Measurements from ENCODE around the gene SLC2A1.

Gene SLC2A1

DNA sequence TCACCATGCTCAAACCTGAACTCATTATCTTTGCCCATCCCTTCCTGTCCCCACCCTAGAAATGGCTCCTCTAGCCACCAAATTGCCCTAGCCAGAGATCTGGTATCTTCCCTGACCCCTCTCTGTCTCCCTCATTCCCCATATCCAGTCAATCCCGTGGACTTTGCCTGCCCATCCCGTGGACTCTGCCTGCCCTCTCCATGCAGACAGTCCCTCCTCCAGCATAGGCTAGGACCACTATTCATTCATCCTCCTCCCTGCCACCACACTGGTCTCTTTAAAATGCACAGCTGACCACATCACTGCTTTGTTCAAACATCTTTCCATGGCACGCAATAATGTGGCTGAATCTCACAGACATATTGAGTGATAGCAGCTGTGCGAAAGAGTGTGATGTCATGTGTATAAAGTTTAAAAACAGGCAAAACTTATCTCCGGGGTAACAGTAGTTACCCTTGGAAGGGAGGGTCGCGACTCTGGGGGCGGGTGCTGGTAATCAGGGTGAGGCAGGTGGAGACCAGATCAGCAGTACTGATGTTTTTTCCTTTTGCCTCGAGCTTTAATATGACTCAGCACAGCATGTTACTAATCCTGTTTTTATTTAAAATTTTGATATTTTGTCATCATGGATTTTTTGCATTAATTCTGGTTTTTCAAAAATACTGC lies 4.8 kb upstream of the SLC2A1 start:
- DNase-seq (ENCODE audit: extremely low read depth, low read depth), result peak; percentile 56
- TF ChIP-seq, protein P1, sequence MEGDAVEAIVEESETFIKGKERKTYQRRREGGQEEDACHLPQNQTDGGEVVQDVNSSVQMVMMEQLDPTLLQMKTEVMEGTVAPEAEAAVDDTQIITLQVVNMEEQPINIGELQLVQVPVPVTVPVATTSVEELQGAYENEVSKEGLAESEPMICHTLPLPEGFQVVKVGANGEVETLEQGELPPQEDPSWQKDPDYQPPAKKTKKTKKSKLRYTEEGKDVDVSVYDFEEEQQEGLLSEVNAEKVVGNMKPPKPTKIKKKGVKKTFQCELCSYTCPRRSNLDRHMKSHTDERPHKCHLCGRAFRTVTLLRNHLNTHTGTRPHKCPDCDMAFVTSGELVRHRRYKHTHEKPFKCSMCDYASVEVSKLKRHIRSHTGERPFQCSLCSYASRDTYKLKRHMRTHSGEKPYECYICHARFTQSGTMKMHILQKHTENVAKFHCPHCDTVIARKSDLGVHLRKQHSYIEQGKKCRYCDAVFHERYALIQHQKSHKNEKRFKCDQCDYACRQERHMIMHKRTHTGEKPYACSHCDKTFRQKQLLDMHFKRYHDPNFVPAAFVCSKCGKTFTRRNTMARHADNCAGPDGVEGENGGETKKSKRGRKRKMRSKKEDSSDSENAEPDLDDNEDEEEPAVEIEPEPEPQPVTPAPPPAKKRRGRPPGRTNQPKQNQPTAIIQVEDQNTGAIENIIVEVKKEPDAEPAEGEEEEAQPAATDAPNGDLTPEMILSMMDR (IDR thresholded peaks at IDR 0.05; ENCODE audit: low read depth, low read length), result no peak

DNA sequence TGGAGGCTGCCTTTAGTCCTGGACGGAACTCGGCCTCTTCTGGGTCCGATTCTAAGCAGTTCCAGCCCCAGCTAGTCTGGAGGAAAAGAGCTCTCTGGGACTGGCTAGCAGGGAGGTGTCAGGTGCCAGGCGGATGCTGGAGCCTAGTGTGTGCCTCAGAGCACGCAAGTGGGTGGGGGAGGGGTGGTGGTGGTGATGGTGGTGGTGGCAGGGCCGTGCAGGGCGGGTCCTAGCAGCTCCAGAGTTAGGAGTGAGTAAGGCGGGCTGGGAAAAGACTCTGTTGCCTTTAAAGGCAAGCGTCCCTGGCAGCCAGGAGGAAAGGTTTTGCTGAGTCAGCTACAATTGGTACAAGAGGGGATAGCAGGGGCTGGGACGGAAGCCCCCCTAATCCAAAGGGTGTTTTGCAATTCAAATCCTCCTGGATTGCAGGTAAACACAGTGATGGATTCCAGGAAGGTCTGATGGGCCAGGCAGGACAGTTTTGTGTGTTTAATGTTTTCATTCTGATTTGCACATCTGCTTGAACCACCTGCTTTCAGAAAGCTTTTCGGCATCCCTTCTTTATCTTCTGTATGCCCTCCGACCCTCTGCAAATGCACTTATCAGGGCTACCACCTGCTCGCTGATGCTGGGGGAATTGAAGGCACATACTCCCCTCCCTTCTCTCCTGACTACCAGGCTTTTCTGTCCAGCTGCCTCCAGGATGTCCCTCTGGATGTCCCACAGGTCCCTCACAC lies 4.1 kb upstream of the SLC2A1 start:
- DNase-seq (ENCODE audit: extremely low read depth, low read depth), result no peak
- TF ChIP-seq, protein P1 (IDR thresholded peaks at IDR 0.05; ENCODE audit: low read depth, low read length), result no peak

DNA sequence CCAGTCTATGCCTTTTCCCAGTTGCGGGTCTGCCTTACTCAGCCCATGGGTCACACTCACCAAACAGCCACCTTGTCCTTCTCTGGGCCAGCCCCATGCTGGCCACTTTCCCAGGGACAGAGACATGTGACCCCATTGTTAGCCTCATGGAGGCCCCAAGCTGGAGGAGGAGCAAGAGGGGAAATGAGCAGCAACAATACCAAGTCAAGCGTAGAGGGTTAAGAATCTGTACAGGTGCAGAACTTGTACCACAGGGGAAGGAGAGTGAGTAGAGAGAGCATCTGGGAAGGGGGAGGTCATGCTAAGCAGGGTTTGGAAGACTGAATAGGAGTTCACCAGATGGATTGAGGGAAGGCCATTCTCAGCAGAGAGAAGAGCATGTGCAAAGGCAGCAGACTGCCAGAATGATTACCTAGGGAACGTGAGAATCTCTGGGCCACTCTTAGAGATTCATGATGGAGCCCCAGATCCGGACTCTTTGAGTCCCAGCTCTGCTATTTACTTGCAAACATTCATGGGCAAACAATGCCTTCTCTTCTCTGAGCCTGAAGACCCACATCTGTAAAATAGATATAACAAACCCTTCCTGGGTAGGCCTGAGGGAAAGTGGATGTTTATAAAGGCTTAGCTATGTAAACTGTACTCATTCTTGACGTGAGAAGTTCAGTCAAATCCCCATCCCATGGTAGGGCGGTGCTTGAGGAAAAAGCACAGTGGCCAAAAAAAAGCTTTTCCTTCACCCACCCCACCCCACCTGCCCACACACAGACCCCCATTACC lies 2.8 kb upstream of the SLC2A1 start:
- TF ChIP-seq, protein P1 (IDR thresholded peaks at IDR 0.05; ENCODE audit: low read depth, low read length), result no peak
- no peak for DNase-seq (ENCODE audit: extremely low read depth, low read depth)

DNA sequence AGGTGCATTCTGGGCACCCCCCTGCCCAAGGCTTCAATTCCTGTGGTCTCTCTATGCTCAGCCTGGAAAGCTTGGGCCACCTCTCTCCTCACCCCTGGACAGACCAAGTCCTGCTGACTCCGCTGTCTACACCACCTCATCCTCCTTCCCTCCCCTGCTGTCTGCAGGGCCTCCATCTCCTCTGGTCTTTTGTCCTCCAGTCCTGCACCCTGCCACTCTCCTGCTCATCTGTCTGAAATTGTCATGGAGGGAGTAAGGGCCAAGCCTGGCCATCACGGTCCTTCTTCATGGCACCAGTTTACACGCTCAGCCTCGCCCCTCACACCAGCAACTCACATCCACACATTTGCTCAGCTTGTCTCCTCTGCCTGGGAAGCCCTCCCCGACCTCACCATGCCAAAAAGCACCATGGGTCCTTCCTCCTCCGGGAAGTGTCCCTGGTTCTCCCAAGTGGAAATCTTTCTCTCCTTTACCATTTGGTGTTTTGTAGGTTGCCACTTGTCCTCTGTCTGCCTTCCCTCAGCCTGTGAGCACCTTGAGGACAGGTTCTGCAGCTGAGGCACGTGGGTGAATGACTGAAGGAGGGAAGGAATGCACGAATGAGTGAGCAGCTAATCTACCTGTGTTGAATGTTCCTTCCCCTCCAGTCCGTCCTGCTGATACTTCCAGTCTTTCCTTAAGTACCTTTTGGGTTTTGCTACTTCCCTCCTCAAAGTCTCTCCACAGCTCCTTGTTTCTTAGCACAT lies 2.1 kb upstream of the SLC2A1 start:
- DNase-seq (ENCODE audit: extremely low read depth, low read depth), result no peak
- TF ChIP-seq, protein P1 (IDR thresholded peaks at IDR 0.05; ENCODE audit: low read depth, low read length), result no peak

DNA sequence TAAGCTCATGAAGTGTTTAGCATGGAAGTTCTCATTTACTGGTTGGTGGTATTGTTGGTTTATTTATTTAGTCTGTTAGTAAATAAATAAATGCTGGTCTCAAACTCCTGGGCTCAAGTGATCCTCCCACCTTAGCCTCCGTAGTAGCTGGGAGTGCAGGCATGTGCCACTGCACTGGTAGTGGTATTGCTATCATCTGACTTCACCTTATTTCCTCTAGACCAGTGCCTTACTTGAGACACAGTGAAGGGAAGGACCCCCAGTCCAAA lies 1.4 kb upstream of the SLC2A1 start:
- TF ChIP-seq, protein P1 (IDR thresholded peaks at IDR 0.05; ENCODE audit: low read depth, low read length), result no peak
- no peak for DNase-seq (ENCODE audit: extremely low read depth, low read depth)

DNA sequence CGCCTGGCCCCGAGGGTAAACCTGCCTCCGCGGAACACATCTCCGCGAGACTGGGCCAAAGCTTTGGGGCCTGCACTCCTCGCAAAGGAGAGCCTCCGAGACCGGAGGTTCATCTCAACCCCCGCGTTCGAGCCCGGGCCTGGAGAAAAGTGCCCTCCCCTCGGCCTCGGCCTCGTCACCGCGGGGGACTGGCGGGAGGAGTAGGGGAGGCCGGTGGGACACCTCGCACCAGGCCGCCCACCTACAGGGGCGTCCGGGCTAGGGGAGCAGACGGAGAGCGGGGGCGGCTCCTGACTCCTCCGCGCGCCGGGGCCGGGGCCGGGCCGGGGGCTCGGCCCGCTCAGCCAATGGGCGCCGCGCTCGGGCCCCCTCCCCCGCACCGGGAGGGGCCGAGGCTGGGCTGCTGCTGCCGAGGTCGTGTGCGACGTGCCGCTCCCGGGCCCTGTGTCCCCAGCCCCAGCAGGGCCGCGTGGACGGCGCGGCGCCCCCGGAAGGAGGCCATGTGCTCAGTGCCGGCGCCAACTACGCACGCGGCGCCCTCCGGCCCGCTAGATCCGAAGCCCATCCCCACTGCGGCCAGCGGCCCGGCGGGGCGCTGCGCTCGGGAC lies 684 bp downstream of the SLC2A1 start:
- TF ChIP-seq, protein P1 (IDR thresholded peaks at IDR 0.05; ENCODE audit: low read depth, low read length), result no peak
- no peak for DNase-seq (ENCODE audit: extremely low read depth, low read depth)
